GM11168 (cell line): ENCODE data around the gene PRKCE.

Source experiments
- in situ Hi-C: fragments of 300-500 bp; cut with MboI; formaldehyde crosslinking; loops from one replicate; pipeline ENCODE4 v1.12.0; 2022; ENCODE audit warnings: low sequenced_read_pairs; ENCODE audit not compliant: unreplicated experiment

Gene PRKCE

GRCh38 chr2:45820048-45820447, 168.6 kb downstream of the PRKCE start:
- in situ Hi-C loops: no loop called here

- in situ Hi-C loops: no loop called here
Observed at GRCh38 chr2:45821558-45822271, 170.2 kb downstream of the PRKCE start.

DNA sequence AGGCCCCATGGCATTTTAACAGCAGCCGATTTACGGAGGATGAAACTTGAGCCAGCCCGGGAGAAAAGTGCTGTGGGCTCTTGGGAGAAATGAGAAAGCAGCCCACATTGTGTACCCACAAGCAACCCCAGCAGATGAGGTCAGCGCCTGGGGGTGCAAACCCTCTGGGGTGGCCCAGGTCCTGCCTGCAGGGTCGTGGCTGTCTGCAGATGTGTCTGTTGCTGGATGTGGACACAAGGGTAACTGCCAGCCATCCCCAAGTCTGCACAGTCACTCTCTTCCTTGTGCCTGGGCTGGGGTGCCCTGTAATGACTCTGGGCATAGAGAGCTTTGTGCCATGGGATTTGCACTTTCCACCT, 170.8 kb downstream of the PRKCE start:
- in situ Hi-C loops: no loop called here

- in situ Hi-C loops: no loop called here
Observed at GRCh38 chr2:45823723-45824206, 172.3 kb downstream of the PRKCE start.

GRCh38 chr2:45825001-45825651, 173.7 kb downstream of the PRKCE start:
- in situ Hi-C loops: no loop called here

DNA sequence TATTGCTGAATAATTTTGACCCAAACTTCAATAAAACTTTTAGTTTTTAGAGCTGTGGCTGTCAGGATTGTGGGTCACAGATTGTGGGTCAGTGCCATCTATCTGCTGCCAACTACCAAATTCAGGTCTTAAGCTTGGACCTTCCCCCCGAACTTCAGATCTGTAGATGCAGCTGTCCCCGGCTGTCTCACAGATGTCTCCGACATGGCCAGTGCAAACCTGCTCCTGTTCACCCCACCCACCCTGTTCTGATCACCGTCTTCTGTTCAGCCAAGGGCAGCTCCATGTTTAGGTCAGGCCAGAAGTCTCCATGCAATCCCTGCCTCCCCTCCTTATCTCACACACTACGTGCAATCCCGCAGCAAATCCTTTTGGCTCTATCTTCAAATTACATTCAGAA, 175.0 kb downstream of the PRKCE start:
- in situ Hi-C loops: no loop called here

DNA sequence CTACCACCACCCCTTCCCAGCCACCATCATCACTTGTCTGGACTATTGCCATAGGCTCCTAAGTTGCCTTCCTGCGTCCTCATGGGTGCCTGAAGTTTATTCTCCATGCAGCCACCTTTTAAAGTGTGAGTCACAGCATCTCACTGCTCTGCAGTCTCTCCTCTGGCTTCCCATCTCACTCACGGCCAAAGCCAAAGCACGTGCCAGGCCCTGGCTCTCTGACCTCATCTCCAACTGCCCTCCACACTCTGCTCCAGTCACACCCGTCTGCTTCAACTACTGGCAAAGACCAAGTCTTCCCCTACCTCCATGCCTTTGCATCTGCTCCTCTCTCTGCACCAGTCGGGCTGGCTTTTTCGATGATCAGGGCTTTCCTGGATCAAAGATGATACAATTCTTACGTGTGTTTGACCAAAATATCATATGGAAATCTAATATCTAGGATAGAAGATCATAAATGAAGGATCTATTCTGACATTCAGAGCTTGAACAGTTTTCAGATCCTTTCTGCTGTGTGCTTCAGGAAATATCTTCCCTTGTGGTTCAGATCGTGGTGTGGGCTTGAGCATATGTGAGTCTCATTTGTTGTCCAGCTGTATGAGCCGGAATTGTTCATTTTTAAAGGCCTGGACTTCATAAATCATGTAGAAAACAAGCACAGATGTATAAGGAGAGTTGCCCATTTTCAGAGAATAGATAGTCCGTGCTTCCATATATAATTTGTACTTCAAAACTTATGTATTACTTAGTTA, 175.6 kb downstream of the PRKCE start:
- in situ Hi-C loops: no loop called here

- in situ Hi-C loops: no loop called here
Observed at GRCh38 chr2:45830322-45830721, 178.8 kb downstream of the PRKCE start.

- in situ Hi-C loops: no loop called here
Observed at GRCh38 chr2:45833301-45833967, 182.0 kb downstream of the PRKCE start.

- in situ Hi-C loops: no loop called here
Observed at GRCh38 chr2:45833968-45834344, 182.5 kb downstream of the PRKCE start.

GRCh38 chr2:45834372-45834771, 182.9 kb downstream of the PRKCE start:
- in situ Hi-C loops: no loop called here

DNA sequence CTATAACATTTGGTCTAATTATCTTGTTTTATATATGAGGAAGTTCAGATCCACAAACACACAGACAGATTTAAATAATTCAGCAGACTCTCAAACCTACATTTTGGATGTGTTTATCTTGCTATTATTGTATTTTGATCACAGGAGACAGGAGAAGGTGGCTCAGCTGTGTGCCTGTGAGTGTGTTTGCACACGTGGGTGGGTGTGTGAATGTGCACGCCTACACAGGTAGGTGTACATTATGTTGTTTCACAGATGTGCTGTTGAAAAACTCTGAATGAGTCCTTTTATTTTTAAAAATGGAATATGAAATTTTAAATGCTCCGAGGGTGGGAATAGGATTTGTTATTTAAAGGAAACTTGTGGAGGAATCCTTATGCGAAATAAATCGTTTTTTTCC, 183.4 kb downstream of the PRKCE start:
- in situ Hi-C loops: no loop called here

GRCh38 chr2:45836316-45836715, 184.8 kb downstream of the PRKCE start:
- in situ Hi-C loops: no loop called here

DNA sequence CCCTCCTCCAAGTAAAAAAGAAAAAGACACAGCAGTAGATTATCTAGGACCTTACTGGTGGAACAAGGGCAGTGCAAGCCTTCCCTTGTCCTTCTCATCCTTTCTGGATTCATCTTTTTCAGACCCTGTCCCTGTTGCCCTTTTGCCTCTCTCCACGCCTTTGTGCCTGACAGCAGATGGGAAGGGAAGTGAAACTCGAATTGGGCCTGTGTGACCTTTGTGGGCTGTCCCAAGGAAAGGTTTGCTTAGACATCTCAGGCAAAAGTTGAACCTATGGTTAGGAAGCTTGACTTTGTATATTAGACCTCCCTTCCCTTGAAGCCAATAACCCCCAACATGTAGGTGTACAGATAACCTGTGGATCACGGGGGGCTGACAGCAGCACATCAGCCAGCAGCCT, 185.3 kb downstream of the PRKCE start:
- in situ Hi-C loops: no loop called here

DNA sequence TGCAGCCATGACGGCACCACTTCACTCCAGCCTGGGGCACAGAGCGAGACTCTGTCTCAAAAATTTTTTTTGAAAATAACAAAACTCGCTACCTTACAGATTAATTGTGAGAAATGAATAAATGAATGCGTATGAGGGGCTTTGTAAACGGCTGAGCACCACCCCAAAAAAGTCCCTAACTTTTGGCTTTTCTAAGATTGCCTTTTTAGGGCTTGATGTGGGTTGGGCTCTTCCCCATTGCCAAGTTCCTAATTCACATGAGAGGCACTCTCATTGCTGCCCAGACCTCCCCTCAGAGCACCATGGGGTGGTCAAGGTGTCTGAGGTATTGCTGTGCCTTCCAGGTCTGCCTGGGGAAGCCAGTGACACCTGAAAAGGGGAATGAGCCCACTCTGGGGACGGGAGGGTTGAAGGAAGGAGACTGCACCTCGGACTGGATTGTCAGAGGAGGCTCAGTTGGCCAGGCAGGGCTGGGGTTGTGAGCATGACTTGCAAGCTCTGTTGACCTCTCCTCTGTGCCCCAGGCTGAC, 186.4 kb downstream of the PRKCE start:
- in situ Hi-C loops: no loop called here

GRCh38 chr2:45839508-45840251, 188.2 kb downstream of the PRKCE start:
- in situ Hi-C loops: no loop called here

DNA sequence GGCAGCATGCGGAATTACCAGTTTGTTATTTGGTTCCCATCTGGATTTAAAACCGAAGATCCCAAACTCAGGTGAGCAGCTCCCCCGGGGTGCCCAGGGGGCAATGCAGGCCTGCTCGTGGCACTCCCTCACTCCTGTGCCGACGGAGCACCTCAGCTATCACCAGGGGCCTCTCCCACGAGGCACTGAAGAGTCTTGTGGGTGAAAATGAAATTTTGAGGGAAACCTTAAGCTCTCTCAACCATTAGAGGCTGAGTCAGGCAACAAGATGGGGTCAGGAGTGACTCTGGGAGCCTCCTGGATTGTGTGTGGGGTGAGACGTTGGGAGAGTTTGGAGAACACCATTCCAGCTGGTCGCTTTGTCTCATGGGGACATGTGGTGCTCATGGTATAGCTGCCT, 189.0 kb downstream of the PRKCE start:
- in situ Hi-C loops: no loop called here

- in situ Hi-C loops: no loop called here
Observed at GRCh38 chr2:45841752-45842407, 190.4 kb downstream of the PRKCE start.

DNA sequence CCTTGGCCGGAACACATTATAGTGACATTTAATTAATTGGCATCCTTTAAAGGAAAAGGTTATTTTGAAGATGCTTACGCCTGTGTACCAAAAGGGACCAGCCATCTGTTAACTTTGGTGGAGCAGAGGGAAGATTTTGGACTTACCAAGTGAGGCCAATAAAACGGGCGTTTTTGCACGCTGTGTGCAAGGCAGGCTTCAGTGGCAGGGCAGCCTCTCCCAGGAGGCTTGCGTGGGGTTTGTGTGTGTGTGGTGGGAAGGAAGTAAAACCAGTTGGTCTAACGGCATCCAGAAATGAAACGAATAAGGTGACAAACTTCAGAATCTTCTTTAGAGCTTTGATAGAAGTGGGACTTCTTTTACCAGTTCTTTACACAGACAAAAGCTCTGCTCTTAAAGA, 191.7 kb downstream of the PRKCE start:
- in situ Hi-C loops: no loop called here
